ENCODE measurements around the gene CYP3A4. TPM values are rescaled to one million over a fixed set of nuclear protein-coding genes. Genes with fewer than 3 reads are reported as not detected.
"Not testable (repeated sequence)": the region's sequence is repeated elsewhere in the genome, so short reads cannot be mapped to it uniquely, and the experiment has no call there.

CYP3A4 gene
- polyA plus RNA-seq, 1 of the 3 experiments (the other 2 are of a cell fraction) = not detected

DNA sequence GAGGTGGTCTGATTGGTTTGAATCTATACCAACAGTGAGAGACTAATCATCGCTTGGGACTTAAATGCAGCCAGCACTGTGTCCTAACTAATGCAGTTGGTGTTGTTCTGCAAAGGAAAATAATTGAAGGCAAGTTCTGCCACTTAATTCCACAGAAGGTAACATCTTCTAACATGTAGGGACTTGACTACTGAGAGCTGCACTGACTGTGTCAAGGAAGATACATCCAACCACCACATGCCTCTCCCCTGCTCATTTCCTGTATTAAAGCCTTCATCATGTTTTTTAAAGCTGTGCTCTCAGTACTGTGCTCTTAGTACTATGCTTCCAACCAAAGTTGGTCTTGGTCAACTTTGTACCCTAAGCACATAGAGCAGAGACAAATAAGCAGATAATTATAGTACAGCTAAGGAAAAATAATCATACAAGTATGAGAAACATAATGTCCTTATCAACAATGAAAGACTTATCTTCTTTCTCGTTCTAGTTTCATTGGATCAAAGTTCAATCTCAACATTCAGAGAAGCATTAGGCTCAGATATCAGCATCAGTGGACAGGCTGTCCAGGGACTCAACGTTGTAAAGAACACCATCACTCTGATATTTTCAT lies 2.8 kb upstream of the CYP3A4 start:
- H3F3A ChIP-seq (replicated peaks; ENCODE audit: insufficient read depth) = no peaks in the 10 kb centered on the region
- no peaks in the 10 kb centered on the region for H3K36me3 ChIP-seq (replicated peaks in 1 of 2; ENCODE audit: control insufficient read depth in 1 of 2, insufficient read depth in 2 of 2, low read length in 1 of 2)
- H3K4me2 ChIP-seq = no peak overlapping the region
- DNase-seq = no peak
- H2AFZ ChIP-seq (ENCODE audit: low read depth) = no peak overlapping the region
- no peak overlapping the region for H3K9ac ChIP-seq
- H3K27ac ChIP-seq (ENCODE audit: low read depth in 2 of 2, low read length in 1 of 2) = no peak overlapping the region
- H3K9me2 ChIP-seq = no peaks in the 10 kb centered on the region
- TF ChIP-seq RXRA (IDR thresholded peaks at IDR 0.05; ENCODE audit: borderline replicate concordance, low read depth) (no peak), NFIC (IDR thresholded peaks at IDR 0.05; ENCODE audit: borderline replicate concordance) (no peak)
- TF ChIP-seq, protein P1, sequence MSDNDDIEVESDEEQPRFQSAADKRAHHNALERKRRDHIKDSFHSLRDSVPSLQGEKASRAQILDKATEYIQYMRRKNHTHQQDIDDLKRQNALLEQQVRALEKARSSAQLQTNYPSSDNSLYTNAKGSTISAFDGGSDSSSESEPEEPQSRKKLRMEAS (IDR thresholded peaks at IDR 0.05; ENCODE audit: low read depth) = no peak
- TF ChIP-seq, protein P2, sequence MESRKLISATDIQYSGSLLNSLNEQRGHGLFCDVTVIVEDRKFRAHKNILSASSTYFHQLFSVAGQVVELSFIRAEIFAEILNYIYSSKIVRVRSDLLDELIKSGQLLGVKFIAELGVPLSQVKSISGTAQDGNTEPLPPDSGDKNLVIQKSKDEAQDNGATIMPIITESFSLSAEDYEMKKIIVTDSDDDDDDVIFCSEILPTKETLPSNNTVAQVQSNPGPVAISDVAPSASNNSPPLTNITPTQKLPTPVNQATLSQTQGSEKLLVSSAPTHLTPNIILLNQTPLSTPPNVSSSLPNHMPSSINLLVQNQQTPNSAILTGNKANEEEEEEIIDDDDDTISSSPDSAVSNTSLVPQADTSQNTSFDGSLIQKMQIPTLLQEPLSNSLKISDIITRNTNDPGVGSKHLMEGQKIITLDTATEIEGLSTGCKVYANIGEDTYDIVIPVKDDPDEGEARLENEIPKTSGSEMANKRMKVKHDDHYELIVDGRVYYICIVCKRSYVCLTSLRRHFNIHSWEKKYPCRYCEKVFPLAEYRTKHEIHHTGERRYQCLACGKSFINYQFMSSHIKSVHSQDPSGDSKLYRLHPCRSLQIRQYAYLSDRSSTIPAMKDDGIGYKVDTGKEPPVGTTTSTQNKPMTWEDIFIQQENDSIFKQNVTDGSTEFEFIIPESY (IDR thresholded peaks at IDR 0.05; ENCODE audit: borderline replicate concordance, low read depth) = no peak
- no peaks in the 10 kb centered on the region for H4K20me1 ChIP-seq (ENCODE audit: insufficient read depth)
- no peaks in the 10 kb centered on the region for H3K9me3 ChIP-seq
- POLR2A ChIA-PET = no interaction called here
- peaks cover 14% of the 10 kb centered on the region; the same call in 1 of the 2 replicates for H3K27me3 ChIP-seq (ENCODE audit: insufficient read depth)
- no peak overlapping the region for H3K4me3 ChIP-seq (ENCODE audit: low read depth in 2 of 2, low read length in 1 of 2)
- no peaks in the 10 kb centered on the region for H3K79me2 ChIP-seq (ENCODE audit: insufficient read depth)
- CTCF ChIA-PET = no interaction called here
- H3K4me1 ChIP-seq (ENCODE audit: control insufficient read depth in 1 of 2, insufficient read depth in 2 of 2, low read depth in 1 of 2, low read length in 1 of 2) = no peaks in the 10 kb centered on the region
- WGBS (ENCODE audit: low lambda C conversion rate) = 6% methylated on average over 3 of the region's 3 CpGs

DNA sequence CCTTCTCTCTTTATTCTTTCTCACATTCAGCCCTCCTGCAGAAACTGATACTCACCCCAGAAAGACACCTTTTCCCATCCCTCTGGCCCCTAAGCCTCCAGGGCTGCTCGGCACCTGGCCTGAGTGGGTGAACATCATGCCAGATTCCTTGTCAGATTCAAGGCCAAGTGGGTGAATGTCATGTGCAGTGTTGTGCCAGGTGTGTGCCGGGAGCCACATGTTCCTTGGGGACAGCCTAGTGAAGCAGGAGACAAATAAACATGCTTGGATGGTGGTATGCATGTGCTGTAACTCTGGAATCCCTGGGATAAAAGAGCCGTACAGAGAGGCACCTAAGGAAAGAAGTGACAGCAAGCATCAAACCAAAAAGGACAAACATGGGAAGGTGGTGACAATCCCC lies 1.7 kb upstream of the CYP3A4 start:
- H3K4me2 ChIP-seq; H3F3A ChIP-seq (replicated peaks; ENCODE audit: insufficient read depth); H3K27ac ChIP-seq (ENCODE audit: low read depth in 2 of 2, low read length in 1 of 2); H3K9me2 ChIP-seq; H3K9ac ChIP-seq; DNase-seq; H3K9me3 ChIP-seq; H4K20me1 ChIP-seq (ENCODE audit: insufficient read depth); H3K79me2 ChIP-seq (ENCODE audit: insufficient read depth); H3K36me3 ChIP-seq (replicated peaks in 1 of 2; ENCODE audit: control insufficient read depth in 1 of 2, insufficient read depth in 2 of 2, low read length in 1 of 2); H2AFZ ChIP-seq (ENCODE audit: low read depth); CTCF ChIA-PET; H3K4me3 ChIP-seq (ENCODE audit: low read depth in 2 of 2, low read length in 1 of 2); H3K4me1 ChIP-seq (ENCODE audit: control insufficient read depth in 1 of 2, insufficient read depth in 2 of 2, low read depth in 1 of 2, low read length in 1 of 2); POLR2A ChIA-PET: not testable (repeated sequence)
- peaks cover 13% of the 10 kb centered on the region for H3K27me3 ChIP-seq (ENCODE audit: insufficient read depth)
- WGBS (ENCODE audit: low lambda C conversion rate) = 13% methylated on average over 3 of the region's 3 CpGs

DNA sequence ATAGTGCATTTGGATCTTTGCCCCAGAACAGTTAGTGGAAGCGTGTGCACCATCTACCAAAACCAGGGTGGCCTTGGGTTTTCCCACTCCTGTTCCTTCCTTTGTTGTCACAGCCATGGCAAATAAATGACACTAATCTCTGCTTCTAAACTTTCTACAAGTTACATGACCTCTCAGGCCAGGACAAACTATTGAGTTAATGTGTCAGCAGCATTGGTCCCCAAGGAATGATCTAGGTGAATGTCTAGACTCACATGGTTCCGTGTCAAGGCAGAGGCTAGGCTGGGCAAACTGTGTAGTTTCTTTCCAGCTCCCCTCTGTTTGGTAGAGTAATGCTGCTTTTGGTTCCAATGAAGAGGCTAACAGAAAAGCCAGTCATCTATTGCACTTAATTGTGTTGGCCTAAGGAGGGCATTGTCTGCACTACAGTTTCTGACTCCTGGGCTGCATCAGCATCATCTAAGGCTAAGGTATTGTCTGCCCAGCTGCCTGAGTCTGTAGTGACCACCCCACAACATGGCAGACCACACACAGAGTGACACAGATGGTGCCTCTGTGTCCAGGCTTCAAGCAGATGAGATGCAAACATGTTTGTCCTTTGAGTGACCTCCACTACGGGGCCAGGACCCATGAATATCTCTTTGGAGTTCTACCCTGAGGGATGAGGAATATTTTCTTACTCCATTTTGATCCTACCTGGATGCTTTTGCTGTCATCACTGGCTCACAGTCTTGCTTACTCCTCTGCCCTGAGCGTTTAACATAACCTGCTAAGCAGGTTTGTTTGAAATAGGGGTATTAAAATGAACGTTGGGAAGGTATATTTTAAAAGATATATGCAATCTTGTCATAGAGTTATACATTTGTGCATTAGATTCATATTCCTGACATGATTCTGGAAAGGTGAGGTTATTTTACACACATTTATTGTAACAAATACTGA lies 1.7 kb downstream of the CYP3A4 start:
- H3K27me3 ChIP-seq (ENCODE audit: insufficient read depth) = peaks cover 13% of the 10 kb centered on the region
- no peak overlapping the region for H2AFZ ChIP-seq (ENCODE audit: low read depth)
- H3K4me3 ChIP-seq (ENCODE audit: low read depth in 2 of 2, low read length in 1 of 2) = no peak overlapping the region
- no peaks in the 10 kb centered on the region for H3K4me1 ChIP-seq (ENCODE audit: control insufficient read depth in 1 of 2, insufficient read depth in 2 of 2, low read depth in 1 of 2, low read length in 1 of 2)
- no peaks in the 10 kb centered on the region for H3K9me3 ChIP-seq
- no peaks in the 10 kb centered on the region for H3K79me2 ChIP-seq (ENCODE audit: insufficient read depth)
- H3K36me3 ChIP-seq (replicated peaks in 1 of 2; ENCODE audit: control insufficient read depth in 1 of 2, insufficient read depth in 2 of 2, low read length in 1 of 2) = no peaks in the 10 kb centered on the region
- H3K9ac ChIP-seq = no peak overlapping the region
- H3K27ac ChIP-seq (ENCODE audit: low read depth in 2 of 2, low read length in 1 of 2) = no peak overlapping the region
- H3F3A ChIP-seq (replicated peaks; ENCODE audit: insufficient read depth) = no peaks in the 10 kb centered on the region
- ChIA-PET CTCF (no interaction called here), POLR2A (no interaction called here)
- 3% methylated on average over 5 of the region's 5 CpGs for WGBS (ENCODE audit: low lambda C conversion rate)
- no peaks in the 10 kb centered on the region for H4K20me1 ChIP-seq (ENCODE audit: insufficient read depth)
- no peaks in the 10 kb centered on the region for H3K9me2 ChIP-seq
- DNase-seq = no peak
- no peak overlapping the region for H3K4me2 ChIP-seq
- TF ChIP-seq EZH2phosphoT487 (IDR thresholded peaks at IDR 0.05; ENCODE audit: borderline replicate concordance, low read depth) = no peak
- no peak for TF ChIP-seq MEF2A (IDR thresholded peaks at IDR 0.05; ENCODE audit: borderline replicate concordance, low read depth)
- TF ChIP-seq, protein P3, sequence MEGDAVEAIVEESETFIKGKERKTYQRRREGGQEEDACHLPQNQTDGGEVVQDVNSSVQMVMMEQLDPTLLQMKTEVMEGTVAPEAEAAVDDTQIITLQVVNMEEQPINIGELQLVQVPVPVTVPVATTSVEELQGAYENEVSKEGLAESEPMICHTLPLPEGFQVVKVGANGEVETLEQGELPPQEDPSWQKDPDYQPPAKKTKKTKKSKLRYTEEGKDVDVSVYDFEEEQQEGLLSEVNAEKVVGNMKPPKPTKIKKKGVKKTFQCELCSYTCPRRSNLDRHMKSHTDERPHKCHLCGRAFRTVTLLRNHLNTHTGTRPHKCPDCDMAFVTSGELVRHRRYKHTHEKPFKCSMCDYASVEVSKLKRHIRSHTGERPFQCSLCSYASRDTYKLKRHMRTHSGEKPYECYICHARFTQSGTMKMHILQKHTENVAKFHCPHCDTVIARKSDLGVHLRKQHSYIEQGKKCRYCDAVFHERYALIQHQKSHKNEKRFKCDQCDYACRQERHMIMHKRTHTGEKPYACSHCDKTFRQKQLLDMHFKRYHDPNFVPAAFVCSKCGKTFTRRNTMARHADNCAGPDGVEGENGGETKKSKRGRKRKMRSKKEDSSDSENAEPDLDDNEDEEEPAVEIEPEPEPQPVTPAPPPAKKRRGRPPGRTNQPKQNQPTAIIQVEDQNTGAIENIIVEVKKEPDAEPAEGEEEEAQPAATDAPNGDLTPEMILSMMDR (IDR thresholded peaks at IDR 0.05) = no peak
- TF ChIP-seq GABPA (IDR thresholded peaks at IDR 0.05; ENCODE audit: low read depth) = no peak
- no peak for TF ChIP-seq SIN3A (IDR thresholded peaks at IDR 0.05; ENCODE audit: borderline replicate concordance, low read depth, low read length)
- TF ChIP-seq, protein P2 (IDR thresholded peaks at IDR 0.05; ENCODE audit: borderline replicate concordance, low read depth) = no peak
- no peak for TF ChIP-seq RXRA (IDR thresholded peaks at IDR 0.05; ENCODE audit: borderline replicate concordance, low read depth)
